ENCODE measurements around the gene ALX3. TPM values are rescaled to one million over a fixed set of nuclear protein-coding genes. Genes with fewer than 3 reads are reported as not detected.

ALX3 gene
- total RNA-seq, 2 experiments from 2014 or later: not detected

- H2AFZ ChIP-seq (ENCODE audit: low read length): 0 out of 2 replicates have a peak overlapping the region, but pooled peaks have one; percentile 38
Measured at GRCh38 chr1:110106013-110106941, 35.8 kb upstream of the ALX3 start.

GRCh38 chr1:110102081-110102480, 31.6 kb upstream of the ALX3 start:
- Histone ChIP-seq H3K4me2 (ENCODE audit: low read length) (peak overlapping the region; percentile 56), H2AFZ (ENCODE audit: low read length) (peak overlapping the region; percentile 95)
- BruUV-seq (replicated peaks): no TSS peak

More at GRCh38 chr1:110106013-110106941, 35.8 kb upstream of the ALX3 start:
- ChIA-PET CTCF (ENCODE audit: unreplicated experiment) (interaction anchor here (0.7 to 1.8 kb wide), 6 partner anchors 9 to 242 kb away, joined by 4 to 18 read pairs (median 6); no protein-coding TSS in a partner anchor), POLR2A (interaction anchor here (0.6 to 0.9 kb wide), 2 partner anchors 18 to 47 kb away, joined by 3 to 5 read pairs; no protein-coding TSS in a partner anchor)
- no peak for TF ChIP-seq EZH2phosphoT487 (IDR thresholded peaks at IDR 0.05; ENCODE audit: borderline replicate concordance, low read depth, low read length)
- TF ChIP-seq CTCF (conservative IDR thresholded peaks at IDR 0.05; ENCODE audit: low read length): peak; percentile 90
- DNase-seq (ENCODE audit: low spot score): peak; percentile 78
- H3K4me3 ChIP-seq (ENCODE audit: low read depth, low read length, poor library complexity, severe bottlenecking): no peak overlapping the region
- no peaks in the 10 kb centered on the region for H3K9me2 ChIP-seq (ENCODE audit: insufficient read depth, low read length)
- H3K9me3 ChIP-seq (ENCODE audit: low read length): no peaks in the 10 kb centered on the region
- peaks cover 18% of the 10 kb centered on the region for H3K4me1 ChIP-seq (ENCODE audit: insufficient read depth, low read length, poor library complexity, severe bottlenecking)
- no peaks in the 10 kb centered on the region for H4K20me1 ChIP-seq (ENCODE audit: insufficient read depth, low read length)
- H3K79me2 ChIP-seq (ENCODE audit: insufficient read depth, low read depth, low read length): no peaks in the 10 kb centered on the region
- no peak overlapping the region for H3K4me2 ChIP-seq (ENCODE audit: low read length)
- intact Hi-C loops (cut with micrococcal nuclease; ENCODE audit: unreplicated experiment): loop anchor here (1.0 kb wide), 3 partner anchors 18 to 77 kb away; no protein-coding TSS in a partner anchor
- H3K36me3 ChIP-seq (ENCODE audit: insufficient read depth, low read length): no peaks in the 10 kb centered on the region
- H3K27ac ChIP-seq (ENCODE audit: low read depth, low read length, poor library complexity, severe bottlenecking): no peak overlapping the region
- no TSS peak for BruUV-seq (replicated peaks)

GRCh38 chr1:110100335-110100734, 29.9 kb upstream of the ALX3 start:
- Histone ChIP-seq H3K9me2 (ENCODE audit: insufficient read depth, low read length) (no peaks in the 10 kb centered on the region), H3K4me1 (ENCODE audit: insufficient read depth, low read length, poor library complexity, severe bottlenecking) (peaks cover 18% of the 10 kb centered on the region), H3K27ac (ENCODE audit: low read depth, low read length, poor library complexity, severe bottlenecking) (no peak overlapping the region), H3K4me3 (ENCODE audit: low read depth, low read length, poor library complexity, severe bottlenecking) (no peak overlapping the region), H2AFZ (ENCODE audit: low read length) (no peak overlapping the region), H3K9me3 (ENCODE audit: low read length) (no peaks in the 10 kb centered on the region), H4K20me1 (ENCODE audit: insufficient read depth, low read length) (no peaks in the 10 kb centered on the region), H3K79me2 (ENCODE audit: insufficient read depth, low read depth, low read length) (no peaks in the 10 kb centered on the region), H3K36me3 (ENCODE audit: insufficient read depth, low read length) (no peaks in the 10 kb centered on the region), H3K4me2 (ENCODE audit: low read length) (no peak overlapping the region)
- intact Hi-C loops (cut with micrococcal nuclease; ENCODE audit: unreplicated experiment): no loop called here
- no peak for TF ChIP-seq EZH2phosphoT487 (IDR thresholded peaks at IDR 0.05; ENCODE audit: borderline replicate concordance, low read depth, low read length)
- TF ChIP-seq CTCF (conservative IDR thresholded peaks at IDR 0.05; ENCODE audit: low read length): no peak
- no TSS peak for BruUV-seq (replicated peaks)
- DNase-seq (ENCODE audit: low spot score): no peak
- POLR2A ChIA-PET: interaction anchor here (1.3 kb wide), 1 partner anchor 9 kb away, joined by 3 read pairs; no protein-coding TSS in a partner anchor
- CTCF ChIA-PET (ENCODE audit: unreplicated experiment): interaction anchor here (0.7 kb wide), 1 partner anchor 9 kb away, joined by 3 read pairs; no protein-coding TSS in a partner anchor

More at GRCh38 chr1:110102081-110102480, 31.6 kb upstream of the ALX3 start:
- intact Hi-C loops (cut with micrococcal nuclease; ENCODE audit: unreplicated experiment): no loop called here
- H3K9me2 ChIP-seq (ENCODE audit: insufficient read depth, low read length): no peaks in the 10 kb centered on the region
- peak overlapping the region; percentile 23 for H3K27ac ChIP-seq (ENCODE audit: low read depth, low read length, poor library complexity, severe bottlenecking)
- no peak for TF ChIP-seq EZH2phosphoT487 (IDR thresholded peaks at IDR 0.05; ENCODE audit: borderline replicate concordance, low read depth, low read length)
- ChIA-PET POLR2A (interaction anchor here (1.1 kb wide), 2 partner anchors 14 to 68 kb away, joined by 3 read pairs; partner anchors contain the start of gene STRIP1), CTCF (ENCODE audit: unreplicated experiment) (interaction anchor here (1.3 to 2.9 kb wide), 3 partner anchors 11 to 14 kb away, joined by 7 to 14 read pairs (median 10); no protein-coding TSS in a partner anchor)
- H3K36me3 ChIP-seq (ENCODE audit: insufficient read depth, low read length): no peaks in the 10 kb centered on the region
- no peaks in the 10 kb centered on the region for H3K79me2 ChIP-seq (ENCODE audit: insufficient read depth, low read depth, low read length)
- no peaks in the 10 kb centered on the region for H4K20me1 ChIP-seq (ENCODE audit: insufficient read depth, low read length)
- H3K9me3 ChIP-seq (ENCODE audit: low read length): no peaks in the 10 kb centered on the region
- peak; percentile 70 for DNase-seq (ENCODE audit: low spot score)
- peak overlapping the region; percentile 22 for H3K4me3 ChIP-seq (ENCODE audit: low read depth, low read length, poor library complexity, severe bottlenecking)
- H3K4me1 ChIP-seq (ENCODE audit: insufficient read depth, low read length, poor library complexity, severe bottlenecking): peaks cover 18% of the 10 kb centered on the region

Data from OCI-LY7 (cell line).